Measurements from ENCODE around the gene GPR142. TPM values are rescaled to one million over a fixed set of nuclear protein-coding genes. Genes with fewer than 3 reads are reported as not detected.
A peak's percentile ranks its signal among the peaks of the same experiment; 100 is the strongest.

Gene GPR142
- total RNA-seq, 1 experiment from 2014 or later: 0.33 TPM

- Histone ChIP-seq H3K4me1 (ENCODE audit: insufficient read depth, low read length) (peaks cover 2% of the 10 kb centered on the region; the same call in 1 of the 2 replicates), H3K79me2 (ENCODE audit: insufficient read depth, low read length) (no peaks in the 10 kb centered on the region), H3K4ac (ENCODE audit: low read depth, low read length) (no peak overlapping the region), H4K5ac (ENCODE audit: insufficient read length, low read depth, low read length) (no peak overlapping the region), H3K14ac (ENCODE audit: insufficient read depth, low read length) (0 out of 2 replicates have a peak overlapping the region, but pooled peaks have one; percentile 39), H2BK120ac (ENCODE audit: low read depth, low read length, poor library complexity, severe bottlenecking) (no peak overlapping the region), H2BK15ac (ENCODE audit: low read depth, low read length) (no peak overlapping the region), H3K23me2 (ENCODE audit: insufficient read length, low read depth, low read length, poor library complexity, severe bottlenecking) (peaks cover 3% of the 10 kb centered on the region), H4K20me1 (ENCODE audit: control insufficient read depth, insufficient read depth, insufficient read length) (no peaks in the 10 kb centered on the region), H4K8ac (replicated peaks; ENCODE audit: insufficient read length, low read depth, low read length) (no peak overlapping the region), H3K56ac (ENCODE audit: insufficient read length, low read depth, low read length) (no peak overlapping the region), H3T11ph (ENCODE audit: low read length) (no peak overlapping the region), H2BK20ac (ENCODE audit: low read depth, low read length, poor library complexity, severe bottlenecking) (no peak overlapping the region), H3K27ac (ENCODE audit: insufficient read length, low read depth, low read length) (no peak overlapping the region), H3K18ac (ENCODE audit: insufficient read length, low read depth, low read length) (peak overlapping the region; percentile 59), H2BK5ac (ENCODE audit: insufficient read length, low read length) (no peak overlapping the region), H2BK12ac (ENCODE audit: insufficient read length, low read depth, low read length) (no peak overlapping the region), H3K27me3 (ENCODE audit: insufficient read depth, low read length) (no peaks in the 10 kb centered on the region), H4K91ac (ENCODE audit: insufficient read length, low read depth, low read length) (no peak overlapping the region), H3K23ac (ENCODE audit: insufficient read length, low read depth, low read length) (no peak overlapping the region), H3K9ac (ENCODE audit: extremely low read depth, insufficient read length, low read length) (no peak overlapping the region), H2AFZ (ENCODE audit: low read length) (no peak overlapping the region), H2AK5ac (ENCODE audit: insufficient read length, low read length) (no peak overlapping the region), H3K4me2 (ENCODE audit: insufficient read depth, insufficient read length, low read length) (peak overlapping the region; percentile 7), H3K9me3 (ENCODE audit: control insufficient read depth, low read depth, low read length) (no peaks in the 10 kb centered on the region), H3K79me1 (ENCODE audit: insufficient read depth, low read depth, low read length, poor library complexity, severe bottlenecking) (no peaks in the 10 kb centered on the region)
- Mint-ChIP-seq H3K9me3 (no peaks in the 10 kb centered on the region; a peak in 1 of 5 replicates), H3K4me1 (peaks cover 15 to 36% of the 10 kb centered on the region in 2 experiments), H3K27ac (peak overlapping the region in 1 of 3 experiments; percentile 95; a peak in 3 of 7 replicates), H3K27me3 (ENCODE audit: low read depth) (peaks cover 60% of the 10 kb centered on the region), H3K4me3 (peak overlapping the region; percentile 33 to 81; a peak in 4 of 5 replicates), H3K36me3 (ENCODE audit: insufficient read depth in 1 of 3, low read depth in 3 of 3) (peaks cover 0 to 9% (median 7%) of the 10 kb centered on the region in 3 experiments; a peak in 4 of 7 replicates)
- TF ChIP-seq CTCF (conservative IDR thresholded peaks at IDR 0.05): no peak
- no CpG with 5 or more reads among the region's 9 CpGs for WGBS (ENCODE audit: extremely low coverage, insufficient read length, low lambda C conversion rate)
- DNase-seq: no peak
Measured at GRCh38 chr17:74362069-74362405, 5.3 kb upstream of the GPR142 start.
